ENCODE data around the gene BRD4.

The BRD4 gene

DNA sequence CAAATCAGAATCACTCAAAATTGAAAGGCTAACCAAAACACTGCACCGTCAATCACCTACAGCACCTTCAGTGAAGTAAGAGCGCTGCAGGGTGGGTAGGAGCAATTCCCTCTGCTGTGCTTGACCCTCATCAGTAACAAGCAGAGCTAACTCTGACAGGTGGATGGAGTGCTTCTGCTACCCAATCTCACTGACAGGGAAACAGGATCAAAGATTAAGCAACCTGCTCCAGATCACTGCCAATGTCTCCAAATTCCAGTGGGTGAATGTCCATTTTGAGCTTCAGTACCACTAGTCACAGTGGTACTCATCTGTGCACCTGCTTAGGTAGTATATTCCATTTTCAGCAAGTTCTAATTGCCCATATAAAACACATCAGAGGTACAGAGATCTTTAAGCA, 25.2 kb downstream of the BRD4 start:
- DNase-seq: no peak

DNA sequence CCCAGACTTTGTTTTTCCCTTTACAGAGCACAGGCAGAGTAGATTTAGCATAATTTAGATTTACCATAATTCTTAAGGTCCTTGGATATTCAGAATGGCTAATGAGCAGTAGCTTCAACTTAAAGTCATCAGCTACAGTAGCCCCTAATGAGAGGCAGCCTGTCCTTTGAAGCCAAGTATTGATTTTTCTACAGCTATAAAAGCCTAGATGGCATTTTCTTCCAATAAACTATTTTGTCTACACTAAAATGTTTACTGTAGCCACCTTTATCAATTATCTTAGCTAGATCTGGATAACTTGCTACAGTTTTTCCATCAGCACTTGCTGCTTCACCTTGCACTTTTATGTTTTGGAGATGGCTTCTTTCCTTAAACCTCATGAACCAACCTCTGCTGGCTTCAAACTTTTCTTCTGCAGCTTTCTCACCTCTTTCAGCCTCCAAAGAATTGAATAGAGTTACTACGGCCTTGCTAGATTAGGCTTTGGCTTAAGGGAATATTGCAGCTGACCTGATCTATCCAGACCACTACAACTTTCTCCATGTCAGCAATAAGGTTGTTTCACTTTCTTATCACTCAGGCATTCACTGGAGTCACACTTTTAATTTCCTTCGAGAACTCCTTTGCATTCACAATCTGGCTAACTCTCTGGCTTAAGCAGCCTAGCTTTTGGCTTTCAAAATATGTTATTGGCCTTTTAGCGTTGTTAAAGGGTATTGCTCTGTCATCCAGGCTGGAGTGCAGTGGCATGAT, 26.6 kb downstream of the BRD4 start:
- DNase-seq: no peak

DNA sequence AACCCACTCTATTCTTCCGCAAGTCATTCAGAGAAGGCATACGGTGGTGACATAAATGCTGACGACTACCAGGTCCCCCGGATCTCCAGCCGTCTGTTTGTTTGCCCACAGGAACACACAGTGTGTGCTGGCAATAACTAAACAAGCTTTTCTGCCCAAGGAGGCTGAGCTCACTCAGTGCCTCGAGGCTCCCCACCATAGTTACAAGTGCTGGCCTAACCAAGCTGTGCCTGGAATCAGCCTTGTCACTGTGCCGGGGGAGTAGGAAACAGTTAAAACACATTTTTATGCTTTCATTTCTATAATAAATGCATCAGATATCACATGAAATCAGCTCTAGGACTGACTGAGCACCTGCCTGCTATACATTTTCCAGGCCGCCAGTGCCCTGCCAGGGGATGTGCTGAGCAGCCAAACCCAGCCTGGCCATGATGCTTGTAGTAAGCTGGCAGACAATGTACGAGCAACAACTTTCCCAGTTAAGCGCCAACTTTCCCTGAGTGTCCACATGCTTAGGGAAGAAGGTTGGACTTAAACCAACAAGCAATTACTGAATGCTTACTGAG, 28.1 kb downstream of the BRD4 start:
- no peak for DNase-seq

DNA sequence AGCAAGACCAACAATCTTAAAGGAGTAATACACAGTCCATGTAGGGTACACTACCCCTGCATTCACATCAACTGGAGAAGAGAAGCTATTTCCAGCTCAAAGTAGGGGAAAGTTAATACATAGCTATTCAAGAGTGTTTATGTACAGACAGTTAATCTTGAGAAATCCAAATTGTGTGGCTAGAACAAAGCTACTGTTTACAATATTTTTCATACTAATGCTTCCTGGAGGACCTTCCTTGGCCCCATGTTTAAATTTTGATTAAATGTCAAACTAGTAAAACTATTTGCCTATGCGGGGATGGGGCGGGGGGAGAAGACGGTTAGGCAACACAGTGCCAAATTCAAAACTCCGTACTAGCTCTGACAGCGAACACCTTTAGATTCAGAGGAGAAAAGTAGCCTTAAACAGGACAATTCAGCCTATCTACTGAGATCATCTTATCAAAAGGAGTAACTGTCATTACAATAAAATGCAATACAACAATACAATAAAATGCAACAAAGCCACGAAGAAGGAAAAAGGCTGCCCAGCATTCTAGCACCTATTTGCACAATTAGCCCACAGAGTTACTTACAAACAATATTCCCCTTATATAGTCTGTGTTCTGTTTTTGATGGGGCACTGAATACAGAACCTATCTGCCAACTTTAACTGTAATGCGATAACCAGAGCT, 29.1 kb downstream of the BRD4 start:
- no peak for DNase-seq

DNA sequence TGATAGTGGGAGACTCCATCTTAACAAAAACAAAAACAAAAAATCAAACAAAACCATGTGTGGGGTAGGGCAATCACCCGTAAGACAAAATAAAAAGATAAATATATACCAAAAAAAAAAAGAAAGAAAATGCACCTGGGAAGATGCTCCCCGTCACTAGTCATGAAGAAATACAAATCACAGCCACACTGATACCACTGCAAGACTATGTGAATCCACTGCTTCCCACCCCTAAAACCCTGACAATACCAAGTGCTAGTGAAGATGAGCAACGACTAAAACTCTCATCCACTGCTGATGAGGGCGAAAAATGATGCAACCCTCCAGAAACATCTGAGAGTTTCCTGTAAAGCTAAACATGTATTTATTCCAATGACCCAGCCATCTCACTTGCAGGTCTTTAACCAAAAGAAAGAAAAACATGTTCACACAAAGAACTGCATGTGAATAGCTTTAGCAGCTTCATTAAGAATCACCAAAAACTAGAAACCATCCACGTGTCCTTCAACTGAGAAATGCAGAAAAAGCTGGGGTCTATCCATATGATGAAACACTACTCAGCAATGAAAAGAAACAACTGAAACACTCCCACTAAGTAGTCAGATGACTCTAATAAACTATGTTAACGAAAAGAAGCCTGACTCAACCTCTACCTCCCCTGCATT, 31.7 kb downstream of the BRD4 start:
- DNase-seq: no peak

DNA sequence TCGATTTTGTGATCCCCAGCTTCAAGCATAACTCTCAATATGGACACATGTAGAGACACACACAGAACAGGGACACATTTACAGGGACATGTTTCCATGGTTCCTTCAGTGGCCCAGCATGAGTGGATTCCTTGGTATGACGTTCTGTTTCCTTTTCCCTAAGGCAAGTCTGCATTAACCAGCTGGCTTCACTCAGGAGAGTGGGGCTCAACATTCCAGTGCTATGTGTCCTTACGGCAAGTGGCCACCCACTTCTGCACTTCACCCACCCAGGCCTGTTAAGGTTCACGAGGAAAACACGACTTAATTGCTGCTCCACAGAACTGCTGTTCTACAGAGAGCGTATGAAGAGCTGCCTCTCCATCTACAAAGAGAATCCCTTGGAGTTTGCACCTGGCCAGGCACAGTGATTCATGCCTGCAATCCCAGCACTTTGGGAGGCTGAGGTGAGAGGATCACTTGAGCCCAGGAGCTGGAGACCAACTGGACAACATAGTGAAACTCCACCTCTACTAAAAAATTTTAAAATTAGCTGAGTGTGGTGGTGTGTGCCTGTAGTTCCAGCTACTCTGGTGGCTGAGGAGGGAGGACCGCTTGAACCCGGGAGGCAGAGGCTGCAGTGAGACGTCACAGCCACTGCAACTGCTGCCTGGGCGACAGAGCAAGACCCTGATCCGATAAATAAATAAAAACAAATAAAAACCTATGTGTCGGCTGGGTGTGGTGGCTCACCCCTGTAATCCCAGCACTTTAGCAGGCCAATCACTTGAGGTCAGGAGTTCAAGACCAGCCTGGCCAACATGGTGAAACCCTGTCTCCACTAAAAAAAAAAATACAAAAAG, 32.5 kb downstream of the BRD4 start:
- DNase-seq: no peak

DNA sequence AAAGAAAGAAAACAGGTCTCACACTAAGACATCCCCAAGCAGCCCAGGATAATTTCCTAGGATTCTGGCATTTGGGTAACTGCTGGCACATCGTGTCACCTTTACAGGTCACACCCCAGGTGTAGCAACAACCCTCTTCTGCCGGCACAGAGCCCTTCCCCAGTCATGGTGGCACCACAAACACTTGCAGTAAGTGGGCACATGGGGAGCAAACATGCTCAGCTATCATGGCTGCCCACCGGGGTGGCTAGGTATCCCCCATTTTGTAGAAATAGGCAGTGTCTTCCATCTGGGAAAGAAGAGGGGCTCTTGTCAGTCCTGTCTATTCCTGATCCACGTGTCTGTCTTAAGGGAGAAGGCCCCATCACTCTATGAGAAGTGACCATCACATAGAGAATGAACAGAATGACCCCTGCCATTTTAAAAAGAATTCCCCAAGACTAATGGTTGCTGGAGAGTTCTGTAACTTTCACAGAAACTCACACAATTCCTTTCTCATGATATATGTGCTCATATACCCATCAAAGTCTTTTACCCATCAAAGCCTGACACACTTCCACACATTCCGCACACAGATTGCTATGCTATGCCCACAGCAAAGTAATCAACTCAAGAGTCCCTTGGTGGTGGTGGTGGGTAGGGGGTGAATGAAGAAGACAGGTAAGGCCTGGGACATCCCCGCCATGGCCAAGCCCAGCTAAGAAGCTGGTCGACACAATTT, 33.3 kb downstream of the BRD4 start:
- DNase-seq: no peak

DNA sequence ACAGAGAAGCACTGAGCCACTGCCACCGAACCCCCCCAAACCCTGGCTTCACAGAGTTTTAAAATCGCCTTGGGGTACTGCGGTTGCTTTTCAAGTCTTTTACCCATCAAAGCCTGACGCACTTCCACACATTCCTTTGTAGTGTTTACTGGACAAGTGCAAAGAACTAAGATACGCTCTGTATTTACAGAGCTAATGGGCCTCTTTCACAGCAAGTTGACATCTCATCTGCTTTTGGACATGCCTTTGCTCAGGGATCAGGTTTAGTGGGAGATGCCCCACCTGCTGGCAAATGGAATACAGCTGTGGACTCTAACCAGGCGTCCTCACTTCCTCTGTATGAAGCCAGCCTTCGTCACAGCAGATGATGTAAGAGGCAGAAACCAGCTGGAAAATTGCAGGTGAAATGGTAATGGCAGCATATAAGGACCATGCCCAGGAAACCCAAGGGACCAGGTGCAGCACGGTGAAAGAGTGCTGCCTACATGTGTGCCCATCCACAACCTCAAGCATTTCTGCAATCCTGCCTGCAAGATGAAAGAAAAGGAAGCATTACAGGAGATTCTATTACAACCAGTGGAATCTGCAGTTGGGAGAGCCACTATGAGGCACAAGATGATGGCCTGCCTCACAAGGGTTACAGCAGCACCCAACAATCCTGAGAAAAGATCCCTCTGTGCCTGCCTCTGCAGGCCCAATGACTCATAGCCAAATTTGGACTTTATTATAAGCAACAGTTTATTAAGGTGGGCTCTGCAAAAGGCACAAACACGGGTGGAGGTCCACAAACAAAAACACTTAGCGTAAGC, 34.7 kb downstream of the BRD4 start:
- DNase-seq: no peak

DNA sequence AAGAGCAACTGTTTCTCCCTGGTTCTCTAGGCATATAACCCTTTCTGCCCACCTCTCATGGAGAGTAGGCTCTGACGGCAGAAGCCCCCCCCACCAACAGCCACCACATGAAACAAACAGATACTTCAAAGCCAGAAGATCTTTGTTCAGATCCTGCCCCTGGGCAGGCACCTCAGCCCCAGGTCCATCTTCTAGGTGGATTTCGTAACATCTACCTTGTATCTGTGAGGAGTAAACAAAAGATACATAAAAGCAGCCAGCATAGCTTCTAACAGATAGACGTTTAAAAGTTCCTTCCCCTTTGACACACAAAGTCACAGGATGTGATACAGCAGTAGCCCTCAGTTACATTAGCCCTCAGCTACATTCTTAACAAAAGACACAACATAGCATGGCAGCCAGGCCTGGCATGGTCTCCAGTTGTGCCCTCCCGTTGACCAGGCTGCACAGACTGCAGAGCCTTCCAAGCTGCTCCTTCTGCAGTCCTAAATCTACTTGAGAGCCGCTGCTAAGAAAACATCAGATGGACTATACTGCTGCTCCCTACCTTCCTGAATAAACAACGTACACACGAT, 35.4 kb downstream of the BRD4 start:
- DNase-seq: no peak

DNA sequence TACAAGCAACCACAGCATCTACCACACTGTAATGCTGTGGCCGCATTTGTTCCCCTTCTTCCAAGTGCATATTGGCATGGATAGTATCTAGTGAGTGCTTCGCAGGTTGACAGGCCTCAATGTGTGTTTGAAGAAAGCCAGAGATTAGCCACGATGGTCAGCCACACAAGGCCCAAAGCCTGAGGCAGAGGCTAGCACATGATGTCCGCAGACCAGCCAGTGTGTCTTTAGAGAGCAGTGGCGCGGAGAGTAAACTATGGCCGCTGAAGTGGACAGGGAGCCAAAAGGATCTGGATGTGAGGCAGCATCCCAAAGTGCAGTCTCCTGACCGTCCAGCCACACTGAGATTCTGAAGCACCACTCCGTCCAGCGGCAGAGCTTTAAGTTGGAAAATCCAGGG, 36.0 kb downstream of the BRD4 start:
- no peak for DNase-seq

DNA sequence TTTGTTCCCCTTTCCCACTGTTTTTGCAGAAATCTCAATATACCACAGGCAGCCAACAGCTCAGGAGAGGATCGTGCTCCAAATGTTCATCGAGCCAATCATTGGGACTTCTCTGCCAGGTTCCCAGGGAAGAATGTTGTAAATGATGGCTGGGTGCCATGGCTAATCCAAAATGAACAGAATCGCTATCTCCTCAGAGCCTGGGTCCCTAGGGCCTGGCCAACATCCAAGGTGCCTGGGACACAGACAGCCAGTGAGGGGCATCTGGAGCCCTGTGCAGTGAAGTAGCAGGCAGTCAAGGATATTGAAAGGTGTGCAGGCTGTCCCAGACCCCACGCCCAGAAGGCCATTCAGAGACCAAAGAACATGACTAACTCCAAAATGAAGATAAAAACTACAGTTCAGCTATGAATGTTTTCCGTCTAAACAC, 37.8 kb downstream of the BRD4 start:
- DNase-seq: no peak

DNA sequence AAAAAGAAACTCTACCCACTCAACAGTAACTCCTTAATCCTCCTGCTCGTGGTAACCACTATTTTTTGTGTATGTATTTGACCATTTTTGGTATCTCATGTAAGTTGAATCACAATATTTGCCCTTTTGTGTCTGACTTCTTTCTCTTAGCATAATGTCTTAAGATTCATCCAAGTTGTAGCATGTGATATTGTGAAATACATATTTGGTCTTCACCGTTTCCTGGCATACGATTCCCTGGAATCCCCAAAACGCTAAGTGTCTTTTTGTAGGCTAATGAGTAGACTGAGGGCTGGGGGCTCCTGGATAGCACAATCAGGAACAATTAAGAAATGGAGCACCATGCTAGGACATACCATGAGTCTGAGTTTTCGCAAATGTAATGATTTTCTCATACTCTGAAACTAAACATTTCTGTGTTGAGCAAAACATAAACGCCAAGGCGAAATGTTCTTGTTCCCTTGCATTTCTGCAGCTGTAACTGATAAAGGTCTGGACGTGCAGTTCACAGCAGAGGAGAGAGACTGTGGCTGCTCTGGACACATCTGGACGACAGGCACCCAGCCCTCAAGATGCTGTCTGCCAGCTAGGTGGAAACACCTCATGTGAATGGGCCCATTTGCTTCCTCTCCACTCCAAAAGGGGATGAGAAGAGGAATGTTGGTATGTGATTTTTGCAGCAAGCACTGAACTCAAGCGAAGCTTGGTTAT, 38.4 kb downstream of the BRD4 start:
- DNase-seq: no peak

DNA sequence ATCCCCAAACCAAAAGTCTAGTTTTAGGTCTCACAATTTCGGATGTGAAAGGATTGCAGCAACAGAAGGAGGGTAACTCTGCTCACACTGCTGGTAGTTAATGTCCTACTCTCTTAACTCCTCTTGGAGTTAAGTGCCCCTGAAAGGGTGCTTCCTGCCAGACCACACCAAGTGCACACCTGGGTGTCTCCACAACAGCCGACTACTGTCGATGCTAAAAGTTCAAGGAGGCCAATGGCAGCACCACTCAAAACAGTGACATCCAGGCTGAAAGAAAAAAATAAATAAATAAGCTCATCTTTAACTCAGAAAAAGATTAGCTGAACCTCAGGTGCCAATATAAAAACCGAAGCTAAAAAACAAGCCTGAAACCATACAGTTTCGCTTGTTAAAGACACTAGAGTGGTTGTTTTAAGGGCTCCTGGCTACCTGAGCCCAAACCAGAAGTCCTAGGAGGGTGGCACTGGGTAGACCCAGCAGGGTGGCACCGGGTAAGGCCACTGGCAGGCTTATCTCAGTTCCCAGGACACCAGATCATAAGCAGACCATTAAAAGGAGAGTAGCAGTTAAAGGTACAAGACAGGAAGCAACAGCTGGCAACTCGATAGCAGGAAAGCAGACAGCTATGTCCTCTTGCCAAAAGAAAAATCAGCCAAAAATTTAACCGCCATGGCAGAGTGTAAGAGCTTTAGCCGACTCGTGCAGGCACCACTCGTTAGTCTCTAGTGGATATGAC, 39.3 kb downstream of the BRD4 start:
- DNase-seq: no peak

DNA sequence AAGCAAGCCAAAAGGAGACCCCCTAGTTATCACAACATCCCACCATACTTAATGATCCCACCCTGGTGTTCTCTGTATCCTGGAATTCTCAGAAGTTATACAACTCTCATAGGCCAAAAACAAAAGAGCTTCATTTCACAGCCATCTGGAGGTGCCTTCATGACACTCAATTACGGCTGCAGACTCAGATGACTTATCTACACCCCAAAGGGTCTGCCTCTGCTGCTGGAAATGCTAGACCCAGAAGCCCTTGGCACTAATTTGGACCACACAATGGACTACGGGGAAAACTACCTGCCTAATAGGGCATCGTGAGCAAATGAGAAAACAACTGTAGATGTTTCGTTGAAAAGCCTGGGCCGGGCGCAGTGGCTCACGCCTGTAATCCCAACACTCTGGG, 40.2 kb downstream of the BRD4 start:
- DNase-seq: no peak

DNA sequence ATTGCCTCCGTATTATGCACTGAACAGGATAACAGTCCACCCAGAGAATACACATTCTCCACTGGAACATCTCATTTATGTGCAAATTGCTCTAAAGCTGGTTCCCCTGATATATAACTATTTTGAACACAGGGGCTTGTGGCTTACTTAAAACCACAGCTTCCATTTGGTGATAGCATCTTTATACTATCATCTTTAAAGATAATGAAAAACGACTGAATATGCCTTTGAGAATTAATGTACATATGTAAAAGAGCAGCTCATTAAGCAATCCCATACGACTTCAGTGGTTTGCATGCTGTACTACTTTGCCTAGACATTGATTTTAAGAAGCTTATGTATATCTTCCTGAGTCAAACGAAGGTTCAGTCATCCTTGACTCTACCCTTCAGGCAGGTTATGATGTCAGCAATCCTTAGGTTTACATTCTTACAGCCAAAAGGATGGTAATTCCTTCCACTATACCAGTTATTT, 40.8 kb downstream of the BRD4 start:
- no peak for DNase-seq

DNA sequence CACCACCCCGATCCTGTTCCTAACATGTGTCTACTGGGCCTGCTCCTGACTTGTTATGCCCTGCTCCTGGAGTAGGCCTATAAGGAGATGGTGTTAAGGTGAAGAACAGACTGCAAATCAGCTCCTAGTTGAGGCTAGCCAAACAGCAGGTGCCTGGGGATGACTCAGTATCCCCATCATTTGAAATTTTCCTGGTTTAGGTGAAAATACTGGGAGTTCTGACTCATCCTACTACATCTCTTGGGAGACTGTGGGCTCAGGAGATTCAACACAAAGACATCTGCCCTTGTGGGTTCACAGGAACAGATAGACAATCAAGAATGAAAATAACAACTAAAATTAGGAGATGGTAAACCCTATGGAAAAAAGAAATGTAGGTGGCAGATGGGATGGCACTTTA, 41.2 kb downstream of the BRD4 start:
- no peak for DNase-seq

DNA sequence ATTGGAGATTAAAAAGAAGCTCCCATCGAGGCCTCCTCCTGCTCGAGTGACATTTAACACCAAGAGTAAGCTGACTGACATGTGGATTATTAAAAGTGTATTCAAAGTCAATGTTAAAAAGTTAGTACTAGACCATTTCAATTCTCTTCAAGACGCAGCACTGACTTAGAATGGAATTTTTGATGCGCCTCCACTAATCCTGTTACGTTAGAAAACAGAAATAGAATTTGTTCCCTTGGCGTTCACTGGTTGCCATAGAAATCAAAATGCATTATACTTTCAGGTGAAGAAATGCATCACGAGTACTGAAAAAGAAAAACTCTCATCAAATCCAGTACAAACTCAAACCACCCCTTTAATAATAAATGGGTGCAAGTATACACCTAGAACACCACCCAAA, 42.2 kb downstream of the BRD4 start:
- DNase-seq: no peak

DNA sequence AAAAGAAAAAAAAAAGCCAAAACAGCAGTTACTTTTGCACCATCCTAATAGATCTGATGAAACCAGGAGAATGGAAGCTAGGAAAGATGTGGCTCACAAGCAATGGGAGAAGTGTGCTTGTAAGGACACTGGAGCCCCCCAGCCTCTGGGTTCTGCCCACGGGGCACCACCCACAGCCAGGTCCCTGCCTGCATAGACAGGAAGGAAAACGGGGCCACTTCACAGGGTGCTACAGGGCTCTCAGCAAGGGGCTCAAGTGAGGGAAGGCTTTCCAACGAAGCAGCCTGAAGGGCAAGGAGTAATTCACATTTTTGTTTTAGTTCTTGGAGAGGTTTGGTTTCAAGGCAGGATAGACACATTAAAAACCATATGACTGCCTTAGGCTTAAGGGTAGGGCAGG, 42.7 kb downstream of the BRD4 start:
- no peak for DNase-seq

Measured in NCI-H2227 treated with DMSO at 0.1 percent for 48 hours (cell line).